ENCODE data around the gene TBK1.
A peak's percentile ranks its signal among the peaks of the same experiment; 100 is the strongest.

The TBK1 gene

DNA sequence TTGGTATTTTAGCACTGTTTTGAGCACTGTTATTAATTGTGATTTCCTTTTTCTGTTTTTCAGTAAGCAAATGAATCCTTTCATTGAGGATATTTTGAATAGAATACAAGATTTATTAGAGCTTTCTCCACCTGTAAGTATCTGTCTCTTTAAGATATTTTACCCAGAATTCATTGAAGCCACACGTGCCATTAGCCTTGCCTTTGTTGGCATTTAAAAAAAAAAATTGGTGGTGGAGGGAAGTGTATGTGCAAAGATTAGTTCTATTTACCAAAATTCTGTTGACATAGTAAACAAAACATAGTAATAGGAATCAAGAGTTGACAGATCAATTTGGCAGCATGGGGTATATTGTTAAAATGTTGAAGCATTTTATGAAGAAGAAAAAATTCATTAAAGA is 23.9 kb upstream of the TBK1 start:
- TF ChIP-seq TAF1 (IDR thresholded peaks at IDR 0.05; ENCODE audit: borderline replicate concordance, low read depth, low read length) = no peak
- no peak for DNase-seq (ENCODE audit: insufficient read length)
- FAIRE-seq = no peak

DNA sequence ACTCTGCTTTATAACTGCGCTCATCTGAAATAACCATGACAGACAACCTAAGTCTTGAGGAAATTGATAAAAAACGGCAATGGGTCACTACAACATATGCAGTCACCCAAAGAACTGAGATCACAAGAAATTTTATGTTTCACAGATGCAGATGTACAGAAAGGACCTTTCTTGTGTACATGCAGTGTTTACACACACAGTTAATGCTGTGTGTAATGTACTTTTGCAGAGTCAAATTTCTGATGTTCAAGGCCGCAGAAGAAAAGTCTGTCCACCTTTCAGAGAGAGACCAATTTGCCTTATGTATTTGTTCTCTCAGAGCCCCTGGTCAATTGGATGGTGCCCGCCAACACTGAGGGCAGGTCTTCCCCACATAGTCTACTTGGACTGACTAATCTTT is 23.0 kb upstream of the TBK1 start:
- FAIRE-seq = no peak
- no peak for DNase-seq (ENCODE audit: insufficient read length)
- no peak for TF ChIP-seq POLR2A (IDR thresholded peaks at IDR 0.05; ENCODE audit: low read depth, low read length)
- no peak for TF ChIP-seq POLR2AphosphoS5 (IDR thresholded peaks at IDR 0.05; ENCODE audit: low read depth, low read length)
- TF ChIP-seq TAF1 (IDR thresholded peaks at IDR 0.05; ENCODE audit: borderline replicate concordance, low read depth, low read length) = no peak

DNA sequence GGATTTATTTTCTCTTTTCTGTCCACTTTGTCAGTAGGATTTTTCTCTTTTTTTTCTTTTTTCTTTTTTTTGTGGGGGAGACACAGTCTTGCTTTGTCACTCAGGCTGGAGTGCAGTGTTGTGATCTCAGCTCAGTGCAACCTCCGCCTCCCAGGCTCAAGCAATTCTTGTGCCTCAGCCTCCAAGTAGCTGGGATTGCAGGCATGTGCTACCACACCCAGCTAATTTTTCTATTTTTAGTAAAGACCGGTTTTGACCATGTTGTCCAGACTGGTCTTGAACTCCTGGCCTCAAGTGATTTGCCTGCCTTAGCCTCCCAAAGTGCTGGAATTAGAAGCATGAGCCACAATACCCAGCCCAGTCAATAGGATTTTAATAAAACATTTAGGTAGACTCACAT is 21.0 kb upstream of the TBK1 start:
- FAIRE-seq (no peak), DNase-seq (ENCODE audit: insufficient read length) (no peak)
- TF ChIP-seq POLR2A (IDR thresholded peaks at IDR 0.05; ENCODE audit: low read depth, low read length) = no peak
- TF ChIP-seq TAF1 (IDR thresholded peaks at IDR 0.05; ENCODE audit: borderline replicate concordance, low read depth, low read length) = no peak
- TF ChIP-seq POLR2AphosphoS5 (IDR thresholded peaks at IDR 0.05; ENCODE audit: low read depth, low read length) = no peak

DNA sequence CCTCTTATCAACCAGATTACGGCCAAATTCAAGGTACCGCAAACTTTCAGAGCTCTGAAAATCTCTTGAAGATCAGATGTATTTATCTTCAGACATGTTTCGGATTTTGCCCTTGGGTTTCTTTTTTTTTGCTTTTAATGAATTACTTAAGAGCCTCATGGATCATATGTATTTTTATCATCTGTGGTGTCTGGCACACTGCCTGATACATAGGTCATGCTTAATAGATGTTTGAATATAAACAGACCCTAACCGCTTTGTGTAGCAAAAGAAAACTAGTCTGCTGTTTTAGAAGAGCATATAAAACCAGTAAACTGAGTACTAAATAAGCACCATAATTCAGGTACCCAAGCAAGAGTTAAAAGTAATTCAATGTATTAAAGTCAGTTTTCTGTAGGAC is 20.1 kb upstream of the TBK1 start:
- no peak for FAIRE-seq
- DNase-seq (ENCODE audit: insufficient read length) = no peak

DNA sequence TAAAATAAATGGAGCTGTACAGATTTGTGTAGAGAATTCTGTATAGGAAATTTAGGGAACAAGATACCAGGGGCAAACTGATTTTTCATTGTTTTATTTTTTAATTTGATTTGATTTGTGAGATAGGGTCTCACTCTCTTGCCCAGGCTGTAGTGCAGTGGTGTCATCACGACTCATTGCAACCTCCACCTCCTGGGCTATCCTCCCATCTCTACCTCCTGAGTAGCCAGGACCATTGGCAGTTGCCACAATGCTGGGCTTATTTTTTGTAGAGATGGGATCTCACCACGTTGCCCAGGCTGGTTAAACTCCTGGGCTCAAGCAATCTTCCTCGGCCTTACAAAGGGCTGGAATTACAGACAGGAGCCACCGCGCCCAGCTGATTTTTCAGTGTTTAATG is 18.0 kb upstream of the TBK1 start:
- no peak for FAIRE-seq
- no peak for DNase-seq (ENCODE audit: insufficient read length)
- TF ChIP-seq POLR2AphosphoS5 (IDR thresholded peaks at IDR 0.05; ENCODE audit: low read depth, low read length) = no peak
- no peak for TF ChIP-seq TAF1 (IDR thresholded peaks at IDR 0.05; ENCODE audit: borderline replicate concordance, low read depth, low read length)
- TF ChIP-seq POLR2A (IDR thresholded peaks at IDR 0.05; ENCODE audit: low read depth, low read length) = no peak

More for the DNA sequence above, 20.1 kb upstream of the TBK1 start:
- TF ChIP-seq POLR2AphosphoS5 (IDR thresholded peaks at IDR 0.05; ENCODE audit: low read depth, low read length) (no peak), TAF1 (IDR thresholded peaks at IDR 0.05; ENCODE audit: borderline replicate concordance, low read depth, low read length) (no peak), POLR2A (IDR thresholded peaks at IDR 0.05; ENCODE audit: low read depth, low read length) (no peak)

DNA sequence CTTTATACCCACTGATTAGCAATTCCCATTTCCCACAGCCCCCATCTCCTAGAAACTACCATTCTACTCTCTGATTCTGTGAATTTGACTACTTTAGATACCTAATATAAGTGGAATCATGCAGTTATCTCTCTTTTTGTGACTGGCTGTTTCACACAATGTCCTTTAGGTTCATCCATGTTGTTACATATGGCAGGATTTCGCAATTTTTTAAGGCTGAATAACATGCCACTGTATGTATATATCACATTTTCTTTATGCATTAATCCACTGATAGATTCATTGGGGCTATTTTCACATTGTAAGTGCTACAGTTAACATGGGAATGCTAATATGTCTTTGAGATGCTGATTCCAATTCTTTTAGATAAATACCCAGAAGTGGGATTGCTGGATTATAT is 11.8 kb upstream of the TBK1 start:
- FAIRE-seq = no peak
- no peak for DNase-seq (ENCODE audit: insufficient read length)
- TF ChIP-seq POLR2AphosphoS5 (IDR thresholded peaks at IDR 0.05; ENCODE audit: low read depth, low read length) (no peak), POLR2A (IDR thresholded peaks at IDR 0.05; ENCODE audit: low read depth, low read length) (no peak), TAF1 (IDR thresholded peaks at IDR 0.05; ENCODE audit: borderline replicate concordance, low read depth, low read length) (no peak)

DNA sequence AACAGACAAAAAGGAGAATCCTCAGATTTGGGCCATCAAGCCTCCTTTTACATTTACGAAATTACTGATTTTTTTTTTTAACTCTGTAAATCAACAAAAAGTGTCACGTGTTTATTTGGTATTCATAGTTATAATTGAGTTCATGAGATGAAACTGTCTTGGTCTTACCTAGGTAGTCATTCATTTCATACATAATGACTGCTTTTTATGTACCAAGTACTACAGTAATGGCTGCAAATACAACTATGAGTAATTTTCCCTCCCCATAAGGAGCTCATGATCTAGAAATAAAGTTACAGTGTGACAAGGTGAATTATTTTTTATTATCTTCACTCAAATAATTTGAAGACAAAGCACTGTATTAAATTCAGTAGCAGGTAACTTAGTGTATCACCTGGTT is 6.4 kb upstream of the TBK1 start:
- DNase-seq (ENCODE audit: insufficient read length) = no peak
- FAIRE-seq = no peak
- TF ChIP-seq TAF1 (IDR thresholded peaks at IDR 0.05; ENCODE audit: borderline replicate concordance, low read depth, low read length) (no peak), POLR2AphosphoS5 (IDR thresholded peaks at IDR 0.05; ENCODE audit: low read depth, low read length) (no peak), POLR2A (IDR thresholded peaks at IDR 0.05; ENCODE audit: low read depth, low read length) (no peak)

DNA sequence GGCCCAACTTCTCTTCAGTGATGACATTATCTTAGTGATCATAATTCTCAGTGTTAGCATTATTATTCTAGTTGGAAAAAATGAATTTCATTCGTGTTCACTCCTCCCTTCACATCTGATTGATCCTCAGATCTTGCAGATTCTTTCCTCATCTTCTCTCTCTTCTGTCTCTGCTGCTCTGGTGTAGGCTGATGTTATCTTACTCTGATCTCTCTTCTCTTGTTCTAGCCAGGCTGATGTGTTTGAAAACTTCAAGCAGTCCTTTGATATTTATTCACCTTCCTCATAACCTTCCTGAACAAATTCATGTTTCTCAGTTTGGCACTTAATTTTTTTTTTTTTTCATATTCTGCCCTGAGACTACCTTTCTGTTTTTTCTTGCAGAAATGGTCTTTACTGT is 5.6 kb upstream of the TBK1 start:
- DNase-seq (ENCODE audit: insufficient read length) (no peak), FAIRE-seq (no peak)
- TF ChIP-seq TAF1 (IDR thresholded peaks at IDR 0.05; ENCODE audit: borderline replicate concordance, low read depth, low read length) (no peak), POLR2AphosphoS5 (IDR thresholded peaks at IDR 0.05; ENCODE audit: low read depth, low read length) (no peak), POLR2A (IDR thresholded peaks at IDR 0.05; ENCODE audit: low read depth, low read length) (no peak)

DNA sequence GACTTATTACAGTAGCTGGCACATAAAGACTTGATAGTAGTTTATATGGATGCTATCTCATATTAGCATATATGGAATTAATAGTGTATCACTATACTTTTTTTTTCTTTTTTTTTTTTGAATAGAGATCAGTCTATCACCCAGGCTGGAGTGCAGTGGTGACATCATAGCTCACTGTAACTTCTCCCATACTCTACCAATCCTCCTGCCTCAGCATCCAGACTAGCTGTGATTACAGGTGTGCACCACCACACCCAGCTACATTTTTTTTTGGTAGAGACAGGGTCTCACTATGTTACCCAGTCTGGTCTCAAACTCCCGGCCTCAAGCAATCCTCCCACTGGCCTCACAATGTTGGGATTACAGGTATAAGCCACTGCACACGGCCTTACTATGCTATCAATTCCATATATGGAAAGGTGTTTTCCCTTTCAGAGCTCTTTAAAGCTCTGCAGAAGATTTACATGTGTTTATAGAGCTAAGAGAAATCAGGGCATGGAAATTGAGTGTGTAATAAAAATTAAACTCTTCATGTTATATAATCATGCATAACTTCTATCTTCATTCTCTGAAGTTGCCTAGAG is 1.8 kb upstream of the TBK1 start:
- no peak for TF ChIP-seq POLR2A (IDR thresholded peaks at IDR 0.05; ENCODE audit: low read depth, low read length)
- FAIRE-seq (no peak), DNase-seq (ENCODE audit: insufficient read length) (no peak)

DNA sequence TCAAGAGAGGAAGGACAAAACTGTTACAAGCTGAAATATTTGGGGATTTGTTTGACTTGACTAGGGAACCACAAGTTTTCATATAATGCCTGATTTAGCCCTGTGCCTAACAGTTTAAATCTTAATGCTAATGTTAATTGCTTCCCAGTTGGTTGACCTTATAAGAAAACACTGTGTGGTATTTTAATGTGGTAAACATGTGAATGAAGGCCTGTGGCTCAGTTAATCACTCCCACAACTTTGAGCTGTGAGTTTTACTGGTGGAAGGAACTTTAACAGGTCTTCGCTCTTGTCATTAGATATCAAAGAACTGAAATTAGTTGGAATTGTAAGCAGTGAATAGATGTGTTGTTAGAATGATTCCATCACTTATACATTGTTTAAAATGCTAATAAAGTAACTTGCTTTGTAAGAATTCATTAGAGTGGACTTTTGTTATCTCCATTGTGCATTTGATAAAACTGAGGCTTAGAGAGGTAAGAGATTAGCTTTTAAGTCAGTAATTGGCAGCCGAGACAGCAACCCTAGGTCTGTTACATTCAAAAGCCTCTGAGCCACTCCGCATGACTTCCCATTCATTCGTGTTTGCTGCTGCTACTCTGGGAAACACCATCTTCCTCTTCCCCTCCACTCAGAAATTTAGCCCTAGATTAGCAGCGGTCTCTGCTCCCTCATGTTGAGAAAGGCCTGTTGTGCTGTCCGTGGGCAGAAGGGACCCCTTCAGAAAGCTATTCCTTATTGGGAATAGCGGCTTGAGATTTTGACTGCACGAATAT is 1.0 kb upstream of the TBK1 start:
- peak; percentile 73 for FAIRE-seq
- no peak for DNase-seq (ENCODE audit: insufficient read length)
- TF ChIP-seq TAF1 (IDR thresholded peaks at IDR 0.05; ENCODE audit: borderline replicate concordance, low read depth, low read length) (no peak), POLR2AphosphoS5 (IDR thresholded peaks at IDR 0.05; ENCODE audit: low read depth, low read length) (no peak), POLR2A (IDR thresholded peaks at IDR 0.05; ENCODE audit: low read depth, low read length) (no peak)

DNA sequence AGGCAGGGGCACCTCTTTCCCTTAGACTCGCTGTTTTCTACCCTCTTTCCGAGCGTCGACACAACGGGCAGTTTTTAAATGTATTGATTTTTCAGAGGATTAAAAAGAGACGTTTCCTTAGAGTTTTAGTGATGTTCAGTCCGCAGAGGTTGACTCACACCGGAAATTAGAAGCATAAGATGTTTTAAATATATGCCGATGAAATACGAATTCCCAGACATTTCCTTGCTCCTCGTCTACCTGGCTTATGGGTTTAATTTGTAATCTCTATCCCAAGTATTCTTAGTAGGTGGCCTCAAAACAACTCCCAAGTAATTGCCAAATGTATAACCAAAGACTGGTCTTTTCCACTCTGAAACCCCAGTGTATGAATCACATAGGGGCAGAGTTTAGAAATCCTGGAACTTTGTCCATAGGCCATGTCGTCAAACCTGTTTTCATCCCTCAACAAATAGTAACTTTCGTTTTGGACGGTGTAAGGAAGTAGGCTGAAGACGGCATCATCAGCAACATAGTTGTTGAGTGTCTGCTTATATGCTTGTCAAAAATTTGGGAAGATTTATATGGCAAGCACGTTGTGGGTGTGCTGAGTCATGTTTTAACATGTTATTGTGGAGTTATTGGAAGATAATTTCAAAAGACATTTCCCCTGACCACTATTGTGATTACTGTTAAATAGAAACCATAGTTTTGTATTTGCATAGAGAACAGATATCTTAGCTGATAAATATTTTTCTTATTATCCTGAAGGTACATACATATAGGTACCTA is 824 bp downstream of the TBK1 start:
- TF ChIP-seq POLR2A (IDR thresholded peaks at IDR 0.05; ENCODE audit: low read depth, low read length) (no peak), POLR2AphosphoS5 (IDR thresholded peaks at IDR 0.05; ENCODE audit: low read depth, low read length) (no peak), TAF1 (IDR thresholded peaks at IDR 0.05; ENCODE audit: borderline replicate concordance, low read depth, low read length) (no peak)
- FAIRE-seq = no peak
- no peak for DNase-seq (ENCODE audit: insufficient read length)

DNA sequence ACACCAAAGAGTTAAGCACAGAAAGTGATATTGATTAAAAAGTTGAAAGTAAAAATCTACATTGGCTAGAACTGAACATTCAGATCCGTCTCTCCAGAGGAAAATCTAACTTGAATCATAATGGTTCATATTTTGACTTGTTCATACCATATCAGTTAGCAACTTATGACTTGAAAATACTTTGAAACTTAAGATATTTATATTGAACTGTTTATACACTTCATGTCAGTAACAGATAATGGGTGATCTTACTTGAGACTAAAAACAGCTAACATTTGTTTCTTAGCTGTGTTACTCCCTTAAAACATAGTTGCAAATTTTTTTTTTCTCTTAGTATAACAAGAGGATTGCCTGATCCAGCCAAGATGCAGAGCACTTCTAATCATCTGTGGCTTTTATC is 3.6 kb downstream of the TBK1 start:
- FAIRE-seq = no peak
- TF ChIP-seq POLR2AphosphoS5 (IDR thresholded peaks at IDR 0.05; ENCODE audit: low read depth, low read length) (no peak), POLR2A (IDR thresholded peaks at IDR 0.05; ENCODE audit: low read depth, low read length) (no peak), TAF1 (IDR thresholded peaks at IDR 0.05; ENCODE audit: borderline replicate concordance, low read depth, low read length) (no peak)
- DNase-seq (ENCODE audit: insufficient read length) = no peak

All from GM12892 (cell line).